Inflammatory macrophage treated with lipopolysaccharide for 4 hours (primary cell): ENCODE results near the gene HSF4.
A peak's percentile ranks its signal among the peaks of the same experiment; 100 is the strongest.

Source experiments
- DNase-seq: peaks from one replicate; pipeline ENCODE4 v3.0.0-alpha.2; 2020

The HSF4 gene

GRCh38 chr16:67202426-67202825, 37.9 kb downstream of the HSF4 start:
- no peak for DNase-seq

DNA sequence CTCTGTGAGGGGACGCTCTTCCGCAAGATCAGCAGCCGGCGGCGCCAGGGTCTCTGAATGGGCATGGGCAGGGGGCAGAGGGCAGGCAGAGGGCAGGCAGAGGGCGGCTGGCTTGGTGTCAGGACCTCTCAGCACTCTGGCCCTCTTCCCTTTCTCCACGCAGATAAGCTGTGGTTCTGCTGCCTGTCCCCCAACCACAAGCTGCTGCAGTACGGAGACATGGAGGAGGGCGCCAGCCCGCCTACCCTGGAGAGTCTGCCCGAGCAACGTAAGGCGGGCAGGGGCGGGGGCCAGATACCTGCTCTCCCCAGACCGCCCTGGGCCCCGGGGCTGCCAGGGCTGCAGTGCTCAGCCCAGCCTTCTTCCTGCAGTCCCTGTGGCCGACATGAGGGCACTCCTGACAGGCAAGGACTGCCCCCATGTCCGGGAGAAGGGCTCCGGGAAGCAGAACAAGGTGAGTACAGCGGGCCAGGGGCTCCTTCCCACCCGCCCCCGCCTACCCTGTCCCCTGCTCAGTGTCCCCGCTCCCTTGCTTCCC, 38.5 kb downstream of the HSF4 start:
- DNase-seq = no peak

DNA sequence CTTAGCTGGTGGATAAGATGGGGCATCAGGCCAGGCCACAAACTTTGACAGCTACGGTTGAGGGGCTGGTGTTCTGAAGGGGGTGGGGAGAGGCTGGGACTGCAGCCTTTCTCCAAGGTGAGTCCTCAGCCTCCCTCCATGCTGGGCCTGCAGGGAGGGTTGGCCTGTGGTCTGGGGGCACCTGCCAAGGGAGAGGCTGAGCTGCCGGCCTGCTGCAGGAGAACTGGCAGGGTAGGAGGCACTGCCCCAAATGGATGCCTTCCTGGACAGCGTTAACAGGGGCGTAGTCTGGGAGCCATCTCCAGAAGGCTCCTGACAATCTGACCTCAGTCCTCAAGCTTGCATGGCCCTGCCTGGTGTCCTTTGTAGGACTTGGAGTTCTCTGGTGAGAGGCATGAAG, 39.5 kb downstream of the HSF4 start:
- no peak for DNase-seq

GRCh38 chr16:67206129-67206837, 41.7 kb downstream of the HSF4 start:
- DNase-seq = no peak

DNA sequence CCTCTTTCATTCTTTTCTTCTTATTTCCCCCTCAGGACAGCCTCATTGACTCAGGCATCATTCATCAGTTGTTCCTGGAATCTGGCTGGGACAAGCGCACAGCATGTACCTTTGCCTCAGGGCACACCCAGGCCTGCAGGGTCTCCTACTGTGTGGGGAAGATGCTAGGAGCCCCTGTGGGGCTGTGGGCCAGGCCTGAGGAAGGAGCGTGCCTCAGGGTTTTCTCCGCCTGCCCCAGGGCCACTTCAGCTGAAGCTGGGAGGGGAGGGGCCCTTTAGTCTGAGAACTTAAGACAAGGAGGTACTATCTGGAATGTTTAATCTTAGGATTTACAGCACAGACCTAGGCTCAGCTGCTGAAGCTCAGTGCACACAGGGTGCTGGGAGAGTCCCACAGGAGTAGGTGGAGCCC, 42.3 kb downstream of the HSF4 start:
- DNase-seq = no peak

GRCh38 chr16:67207249-67208091, 42.9 kb downstream of the HSF4 start:
- DNase-seq = no peak

GRCh38 chr16:67208154-67208896, 43.8 kb downstream of the HSF4 start:
- DNase-seq = no peak

GRCh38 chr16:67209565-67209964, 45.0 kb downstream of the HSF4 start:
- DNase-seq = no peak

GRCh38 chr16:67210069-67210937, 45.8 kb downstream of the HSF4 start:
- no peak for DNase-seq

DNA sequence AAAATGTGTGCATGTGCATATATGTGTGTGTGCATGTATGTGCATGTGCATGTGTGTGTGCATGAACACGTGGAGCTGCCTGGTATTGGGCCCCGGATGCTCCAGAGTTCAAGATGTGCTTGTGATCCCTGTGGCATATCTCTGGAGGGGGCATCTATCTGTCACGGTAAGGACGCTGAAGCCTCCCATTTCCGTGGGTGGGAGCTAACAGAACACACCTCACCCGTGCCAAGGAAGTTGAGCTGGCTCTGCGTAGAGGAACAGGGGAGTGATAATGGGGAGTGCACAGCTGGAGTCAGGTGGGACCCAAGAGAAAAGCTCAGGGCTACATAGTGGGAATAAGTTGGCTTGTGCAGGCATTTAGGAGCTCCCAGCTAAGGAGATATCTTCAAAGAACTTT, 47.1 kb downstream of the HSF4 start:
- no peak for DNase-seq

GRCh38 chr16:67212766-67213165, 48.2 kb downstream of the HSF4 start:
- DNase-seq = no peak

DNA sequence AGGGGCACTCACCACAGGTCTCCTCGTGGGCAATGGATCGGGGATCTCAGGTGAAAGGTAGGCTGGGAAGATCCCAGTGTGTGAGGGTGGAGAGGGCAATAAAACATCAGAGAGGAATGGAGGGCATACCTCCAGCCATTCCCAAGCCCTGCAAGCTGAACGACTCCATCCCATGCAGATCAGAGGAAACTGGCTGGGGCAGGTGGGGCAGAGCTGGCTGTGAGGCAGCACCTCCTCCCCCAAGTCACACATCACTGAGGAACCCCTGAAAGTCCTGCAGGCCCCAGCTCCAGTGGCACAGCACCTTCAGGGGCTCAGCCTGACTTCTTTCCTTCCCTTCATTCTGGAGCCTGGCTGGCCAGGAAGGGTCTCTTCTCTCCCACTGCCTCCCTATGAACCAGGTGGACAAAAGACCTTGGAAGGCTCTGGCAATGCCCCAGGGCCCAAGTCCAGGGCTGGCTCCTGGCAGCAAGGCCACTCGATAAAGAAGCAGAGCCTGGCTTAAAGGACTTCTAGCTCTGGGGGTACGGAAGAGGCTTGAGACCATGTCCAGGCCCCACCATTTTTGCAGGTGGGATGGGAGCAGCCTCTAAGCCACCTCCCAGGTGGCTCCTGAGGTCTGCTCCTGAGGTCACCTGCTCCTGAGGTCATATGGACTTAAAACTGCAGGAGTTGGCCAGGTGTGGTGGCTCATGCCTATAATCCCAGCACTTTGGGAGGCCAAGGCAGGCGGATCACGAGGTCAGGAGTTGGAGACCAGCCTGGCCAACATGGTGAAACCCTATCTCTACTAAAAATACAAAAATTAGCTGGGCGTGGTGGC, 48.9 kb downstream of the HSF4 start:
- no peak for DNase-seq

DNA sequence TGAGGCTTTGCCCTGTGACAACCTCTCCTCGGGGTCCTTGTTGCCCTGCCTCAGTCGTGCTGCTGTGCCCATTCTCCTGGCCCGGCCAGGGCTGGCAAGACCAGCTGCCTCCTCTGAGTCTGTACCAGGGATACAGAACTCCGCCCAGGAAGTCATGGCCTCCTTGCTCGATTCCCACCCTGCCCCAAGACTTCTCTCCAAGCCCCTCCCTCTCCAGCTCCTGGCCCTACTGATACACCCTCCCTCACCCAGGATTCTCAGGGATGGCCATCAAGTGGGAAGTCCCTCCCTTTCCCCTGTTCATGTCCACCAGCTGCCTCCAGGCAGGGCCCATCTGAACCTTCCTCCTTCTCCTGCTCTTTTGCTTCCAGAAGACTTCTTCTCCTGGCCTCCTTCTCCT, 51.2 kb downstream of the HSF4 start:
- no peak for DNase-seq

DNA sequence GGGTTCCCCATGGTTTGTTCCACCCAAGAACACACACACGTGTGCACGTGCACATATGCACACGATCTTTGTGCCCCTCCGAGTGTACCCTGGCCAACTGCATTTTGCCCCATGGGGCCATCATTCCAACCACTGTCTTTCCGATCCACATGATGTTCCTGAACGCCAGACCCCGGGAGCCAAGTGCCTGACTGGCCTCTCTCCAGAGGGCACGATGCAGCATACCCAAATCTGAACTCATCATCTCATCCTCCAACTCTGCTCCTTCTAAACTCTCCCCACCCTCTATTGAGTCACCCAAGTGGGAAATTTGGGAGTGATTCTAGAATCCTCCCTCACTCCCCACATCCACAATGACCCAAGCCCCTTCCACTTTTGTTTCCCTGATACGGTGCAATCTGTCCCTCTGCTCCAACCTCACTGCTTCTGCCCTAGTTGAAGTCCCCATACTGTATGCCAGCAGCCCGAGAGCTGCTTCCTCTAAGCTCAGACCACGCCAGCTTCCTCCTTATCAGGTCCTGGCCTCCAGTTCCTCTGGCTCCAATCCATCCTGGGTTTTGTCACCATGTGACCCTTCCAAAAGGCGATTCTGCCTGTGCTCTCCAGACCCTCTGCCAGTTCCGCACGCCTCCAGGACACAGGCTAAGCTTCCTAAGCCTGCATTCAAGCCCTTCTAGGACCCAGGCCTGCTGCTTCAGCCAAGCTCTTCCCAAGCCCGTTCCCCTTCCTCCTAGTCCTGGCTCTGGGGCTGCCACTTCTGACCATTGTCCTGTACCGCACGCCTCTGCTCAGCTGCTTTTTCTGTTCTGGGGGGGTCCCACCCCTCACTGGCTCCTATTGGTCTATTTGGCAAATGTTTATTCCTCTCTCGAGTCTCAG, 52.3 kb downstream of the HSF4 start:
- DNase-seq = peak; percentile 65
